T-cell (primary cell): ENCODE data around the gene CNTNAP2. TPM values are rescaled to one million over a fixed set of nuclear protein-coding genes. Genes with fewer than 3 reads are reported as not detected.

Experiments
- ATAC-seq, 4 experiments: fragments of 200-7000 bp in 3 of 4; fragments of 150-1000 bp in 1 of 4; cut with Tn5 transposase; replicated peaks in 1 of 4; 1 replicate in 3 of 4; 2 replicates in 1 of 4; pipeline ENCODE4 v1.10.0; 2021; ENCODE audit warnings: moderate library complexity in 3 of 4, mild to moderate bottlenecking in 2 of 4, moderate number of reproducible peaks in 1 of 4
- CTCF ChIA-PET, 2 donors: fragments of 300-600 bp; sonication (Branson Sonifier 250); formaldehyde crosslinking; loops; one replicate each; lab custom pipeline; 2022; ENCODE audit warnings: antibody characterized with exemption in 2 of 2; lab: Charles Lee
- POLR2A ChIA-PET, 2 donors: fragments of 300-600 bp; sonication (Branson Sonifier 250); formaldehyde crosslinking; loops; one replicate each; lab custom pipeline; 2022; ENCODE audit warnings: antibody characterized with exemption in 2 of 2; lab: Charles Lee
- DNase-seq, 35 experiments: peaks; one replicate each; pipeline versions ENCODE4 v3.0.0 to v3.0.0-alpha.2; 2013 to 2023
- H3K27ac ChIP-seq: one replicate; pipeline ENCODE4 v1.5.1; 2013; ENCODE audit warnings: low read length
- H3K27me3 ChIP-seq, 2 experiments: replicated peaks in 1 of 2; 1 replicate in 1 of 2; 2 replicates in 1 of 2; pipeline versions ENCODE4 v1.6.1 to v1.7.0; 2013; ENCODE audit warnings: low read length in 1 of 2, mixed read lengths in 1 of 2; ENCODE audit not compliant: control insufficient read depth in 2 of 2, insufficient read depth in 2 of 2; ENCODE audit errors: extremely low read depth in 1 of 2
- H3K36me3 ChIP-seq, 2 donors: 1 replicate in 1 of 2; 2 replicates in 1 of 2; pipeline versions ENCODE4 v1.6.1 to v1.7.0; 2013; ENCODE audit warnings: low read length in 1 of 2; ENCODE audit not compliant: control insufficient read depth in 2 of 2, insufficient read depth in 1 of 2; ENCODE audit errors: extremely low read depth in 1 of 2
- H3K4me1 ChIP-seq, 2 experiments: 1 replicate in 1 of 2; 2 replicates in 1 of 2; pipeline versions ENCODE4 v1.6.1 to v1.7.0; 2013; ENCODE audit warnings: low read length in 2 of 2, mixed read lengths in 1 of 2; ENCODE audit not compliant: insufficient read depth in 2 of 2, control insufficient read depth in 1 of 2; ENCODE audit errors: extremely low read depth in 1 of 2
- H3K4me3 ChIP-seq, 2 donors: 1 replicate in 1 of 2; 2 replicates in 1 of 2; pipeline versions ENCODE4 v1.5.1 to v1.7.0; 2013; ENCODE audit warnings: mild to moderate bottlenecking in 2 of 2, low read length in 1 of 2, moderate library complexity in 1 of 2; ENCODE audit not compliant: control insufficient read depth in 1 of 2; ENCODE audit errors: extremely low read depth in 1 of 2
- H3K9me3 ChIP-seq: 2 replicates; pipeline ENCODE4 v1.7.0; 2013
- H3K27ac Mint-ChIP-seq, 2 donors: one replicate each; pipeline ENCODE4 v1.8.0; 2020 to 2021; ENCODE audit warnings: mild to moderate bottlenecking in 2 of 2, mixed read lengths in 2 of 2
- H3K27me3 Mint-ChIP-seq, 2 donors: one replicate each; pipeline ENCODE4 v1.8.0; 2021 to 2022; ENCODE audit warnings: mixed read lengths in 2 of 2
- H3K36me3 Mint-ChIP-seq: one replicate; pipeline ENCODE4 v1.8.0; 2021; ENCODE audit warnings: mixed read lengths
- H3K4me1 Mint-ChIP-seq, 3 donors: one replicate each; pipeline ENCODE4 v1.8.0; 2020 to 2022; ENCODE audit warnings: mixed read lengths in 3 of 3, mild to moderate bottlenecking in 1 of 3
- H3K4me3 Mint-ChIP-seq, 3 donors: one replicate each; pipeline ENCODE4 v1.8.0; 2020 to 2022; ENCODE audit warnings: mild to moderate bottlenecking in 3 of 3, mixed read lengths in 3 of 3, moderate library complexity in 3 of 3
- H3K9me3 Mint-ChIP-seq, 3 donors: one replicate each; pipeline ENCODE4 v1.8.0; 2020 to 2022; ENCODE audit warnings: mixed read lengths in 3 of 3
- WGBS: methylation state at CpG from one replicate; pipeline ENCODE4 v1.1.5; 2013; ENCODE audit warnings: missing lambda C conversion rate; ENCODE audit not compliant: insufficient coverage; 5-methylcytosine and 5-hydroxymethylcytosine counted together
- total RNA-seq, 35 experiments: library from RNA in 6 of 35; stranded (reverse) in 6 of 35; fragments of 120-200 nt in 1 of 35; gene quantifications; one replicate each; pipeline versions ENCODE4 v1.2.1 to v1.2.4 and lab custom pipeline; 2013 to 2026

The CNTNAP2 gene
- total RNA-seq, 5 donors from 2014 or later (not counting 1 experiment from before 2014, with no cell fraction given) = 0.15 to 0.72 (median 0.21) TPM

GRCh38 chr7:147611431-147611830 lies 1494.8 kb downstream of the CNTNAP2 start:
- POLR2A ChIA-PET = no interaction called here

GRCh38 chr7:147635288-147635687 lies 1518.7 kb downstream of the CNTNAP2 start:
- H3K36me3 Mint-ChIP-seq = no peaks in the 10 kb centered on the region
- CTCF ChIA-PET = no interaction called here
- no peak overlapping the region for H3K4me3 ChIP-seq
- no peaks in the 10 kb centered on the region for H3K27me3 ChIP-seq
- H3K36me3 ChIP-seq = no peaks in the 10 kb centered on the region
- H3K9me3 ChIP-seq = no peaks in the 10 kb centered on the region
- H3K27ac ChIP-seq = no peak overlapping the region
- DNase-seq (no peak), ATAC-seq (no peak)
- no peaks in the 10 kb centered on the region for H3K4me1 ChIP-seq
- no peak overlapping the region for H3K27ac Mint-ChIP-seq
- 52% methylated on average over 2 of the region's 3 CpGs for WGBS
- H3K27me3 Mint-ChIP-seq = no peaks in the 10 kb centered on the region
- POLR2A ChIA-PET = no interaction called here
- peaks cover 7 to 19% (median 15%) of the 10 kb centered on the region in 3 donors for H3K9me3 Mint-ChIP-seq
- no peaks in the 10 kb centered on the region for H3K4me1 Mint-ChIP-seq
- no peak overlapping the region for H3K4me3 Mint-ChIP-seq

More at GRCh38 chr7:147611431-147611830, 1494.8 kb downstream of the CNTNAP2 start:
- H3K9me3 Mint-ChIP-seq = peaks cover 2 to 15% (median 5%) of the 10 kb centered on the region in 3 donors
- H3K36me3 Mint-ChIP-seq = no peaks in the 10 kb centered on the region
- no peak overlapping the region for H3K27ac Mint-ChIP-seq
- Histone ChIP-seq H3K4me3 (no peak overlapping the region), H3K4me1 (no peaks in the 10 kb centered on the region), H3K27ac (no peak overlapping the region), H3K27me3 (no peaks in the 10 kb centered on the region), H3K9me3 (no peaks in the 10 kb centered on the region), H3K36me3 (no peaks in the 10 kb centered on the region)
- DNase-seq (no peak), ATAC-seq (no peak)
- no peaks in the 10 kb centered on the region for H3K4me1 Mint-ChIP-seq
- H3K4me3 Mint-ChIP-seq = no peak overlapping the region
- no peaks in the 10 kb centered on the region for H3K27me3 Mint-ChIP-seq
- WGBS = no CpG with 5 or more reads among the region's 1 CpG
- CTCF ChIA-PET = no interaction called here

GRCh38 chr7:147636553-147636952 lies 1520.0 kb downstream of the CNTNAP2 start:
- no peak overlapping the region for H3K27ac Mint-ChIP-seq
- no peak overlapping the region for H3K4me3 ChIP-seq
- H3K36me3 Mint-ChIP-seq = no peaks in the 10 kb centered on the region
- H3K4me1 ChIP-seq = no peaks in the 10 kb centered on the region
- no peak for DNase-seq
- no peaks in the 10 kb centered on the region for H3K4me1 Mint-ChIP-seq
- WGBS = 92% methylated on average over 1 of the region's 2 CpGs
- H3K27me3 ChIP-seq = no peaks in the 10 kb centered on the region
- H3K27me3 Mint-ChIP-seq = no peaks in the 10 kb centered on the region
- ChIA-PET POLR2A (no interaction called here), CTCF (no interaction called here)
- H3K9me3 ChIP-seq = no peaks in the 10 kb centered on the region
- H3K36me3 ChIP-seq = no peaks in the 10 kb centered on the region
- H3K4me3 Mint-ChIP-seq = no peak overlapping the region
- H3K27ac ChIP-seq = no peak overlapping the region
- no peak for ATAC-seq
- H3K9me3 Mint-ChIP-seq = peaks cover 10 to 22% (median 21%) of the 10 kb centered on the region in 3 donors

GRCh38 chr7:147638566-147638965 lies 1522.0 kb downstream of the CNTNAP2 start:
- CTCF ChIA-PET = no interaction called here
- Mint-ChIP-seq H3K27me3 (no peaks in the 10 kb centered on the region), H3K4me1 (no peaks in the 10 kb centered on the region), H3K27ac (no peak overlapping the region), H3K36me3 (no peaks in the 10 kb centered on the region), H3K4me3 (no peak overlapping the region), H3K9me3 (peaks cover 7 to 20% (median 13%) of the 10 kb centered on the region in 3 donors)
- Histone ChIP-seq H3K4me3 (no peak overlapping the region), H3K36me3 (no peaks in the 10 kb centered on the region), H3K27ac (no peak overlapping the region), H3K4me1 (no peaks in the 10 kb centered on the region), H3K27me3 (no peaks in the 10 kb centered on the region), H3K9me3 (no peaks in the 10 kb centered on the region)
- DNase-seq (no peak), ATAC-seq (no peak)
- POLR2A ChIA-PET = interaction anchor here in 1 of 2 donors (0.5 kb wide), 1 partner anchor 8 kb away, joined by 5 read pairs; no protein-coding TSS in a partner anchor

- Mint-ChIP-seq H3K4me3 (no peak overlapping the region), H3K36me3 (no peaks in the 10 kb centered on the region), H3K9me3 (peaks cover 7 to 20% (median 13%) of the 10 kb centered on the region in 3 donors), H3K4me1 (no peaks in the 10 kb centered on the region), H3K27ac (no peak overlapping the region), H3K27me3 (no peaks in the 10 kb centered on the region)
- Histone ChIP-seq H3K36me3 (no peaks in the 10 kb centered on the region), H3K4me3 (no peak overlapping the region), H3K27ac (no peak overlapping the region), H3K9me3 (no peaks in the 10 kb centered on the region), H3K4me1 (no peaks in the 10 kb centered on the region), H3K27me3 (no peaks in the 10 kb centered on the region)
- 79% methylated on average over 3 of the region's 6 CpGs for WGBS
- ATAC-seq (no peak), DNase-seq (no peak)
- ChIA-PET POLR2A (no interaction called here), CTCF (no interaction called here)
These were observed 1522.4 kb downstream of the CNTNAP2 start for GRCh38 chr7:147639037-147639436.

GRCh38 chr7:147639751-147640150 lies 1523.2 kb downstream of the CNTNAP2 start:
- Histone ChIP-seq H3K4me3 (no peak overlapping the region), H3K36me3 (no peaks in the 10 kb centered on the region), H3K4me1 (no peaks in the 10 kb centered on the region), H3K27ac (no peak overlapping the region), H3K27me3 (no peaks in the 10 kb centered on the region), H3K9me3 (no peaks in the 10 kb centered on the region)
- ChIA-PET POLR2A (no interaction called here), CTCF (no interaction called here)
- DNase-seq (no peak), ATAC-seq (no peak)
- Mint-ChIP-seq H3K36me3 (no peaks in the 10 kb centered on the region), H3K27ac (no peak overlapping the region), H3K4me1 (no peaks in the 10 kb centered on the region), H3K27me3 (no peaks in the 10 kb centered on the region), H3K4me3 (no peak overlapping the region), H3K9me3 (peaks cover 7 to 20% (median 13%) of the 10 kb centered on the region in 3 donors)
- WGBS = no CpG with 5 or more reads among the region's 3 CpGs

GRCh38 chr7:147640821-147641220 lies 1524.2 kb downstream of the CNTNAP2 start:
- DNase-seq = no peak
- ATAC-seq = no peak
- H3K4me3 ChIP-seq = no peak overlapping the region
- CTCF ChIA-PET = no interaction called here
- H3K27me3 ChIP-seq = no peaks in the 10 kb centered on the region
- Mint-ChIP-seq H3K27me3 (no peaks in the 10 kb centered on the region), H3K4me3 (no peak overlapping the region), H3K27ac (no peak overlapping the region), H3K4me1 (no peaks in the 10 kb centered on the region), H3K9me3 (peaks cover 7 to 18% (median 10%) of the 10 kb centered on the region in 3 donors), H3K36me3 (no peaks in the 10 kb centered on the region)
- WGBS = 93% methylated on average over 7 of the region's 9 CpGs
- H3K4me1 ChIP-seq = no peaks in the 10 kb centered on the region
- POLR2A ChIA-PET = no interaction called here
- no peaks in the 10 kb centered on the region for H3K36me3 ChIP-seq
- H3K9me3 ChIP-seq = no peaks in the 10 kb centered on the region
- no peak overlapping the region for H3K27ac ChIP-seq
